NCI-H1092 treated with DMSO at 0.1 percent for 48 hours (cell line): Measurements from ENCODE around the gene IFNA4.
A peak's percentile ranks its signal among the peaks of the same experiment; 100 is the strongest.
"Not testable (repeated sequence)": the region's sequence is repeated elsewhere in the genome, so short reads cannot be mapped to it uniquely, and the experiment has no call there.

Source experiments
- DNase-seq: peaks from one replicate; lab custom pipeline; 2025; lab: John Stamatoyannopoulos, UW

Gene IFNA4

DNA sequence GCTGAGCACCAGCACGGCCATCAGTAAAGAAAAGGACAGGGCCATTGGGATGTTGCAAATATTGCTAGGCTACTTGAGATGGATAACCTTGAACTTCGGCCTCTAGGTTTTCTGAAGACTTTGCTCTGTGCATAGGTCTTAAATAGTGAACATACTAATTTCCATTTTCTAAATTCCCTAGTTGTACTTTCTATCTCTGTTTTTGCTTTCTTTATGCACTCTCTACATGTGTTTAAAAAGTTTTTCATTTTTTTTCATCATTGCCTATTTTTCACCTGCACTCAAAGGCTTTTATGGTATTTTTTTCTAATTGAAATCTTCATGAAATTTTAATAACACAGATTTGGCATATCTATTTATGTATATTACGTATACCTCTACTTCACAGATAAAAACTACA, at the start of gene IFNA4:
Gene IFNA4 (minus strand): TSS at position 101 of the 400 bp plus-strand sequence. CDS start 56 bp downstream, at position 45.
- DNase-seq, result not testable (repeated sequence)

DNA sequence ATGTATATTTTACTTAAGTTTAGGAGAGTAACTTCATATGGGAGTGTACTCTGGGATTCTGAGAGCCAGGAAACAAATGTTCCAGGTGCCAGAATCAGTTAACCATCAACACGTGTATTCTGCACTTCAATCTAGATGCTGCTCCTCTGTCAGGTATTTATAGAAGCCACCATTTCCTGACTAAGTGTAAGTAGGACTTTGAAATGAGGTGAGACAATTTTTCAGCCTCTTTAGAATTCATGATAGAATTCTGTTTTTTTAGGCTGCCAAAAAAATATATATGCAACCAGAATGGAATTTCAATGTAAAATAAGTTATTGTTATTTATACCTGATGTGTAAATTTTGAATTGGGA, 49.0 kb upstream of the IFNA4 start:
- not testable (repeated sequence) for DNase-seq

DNA sequence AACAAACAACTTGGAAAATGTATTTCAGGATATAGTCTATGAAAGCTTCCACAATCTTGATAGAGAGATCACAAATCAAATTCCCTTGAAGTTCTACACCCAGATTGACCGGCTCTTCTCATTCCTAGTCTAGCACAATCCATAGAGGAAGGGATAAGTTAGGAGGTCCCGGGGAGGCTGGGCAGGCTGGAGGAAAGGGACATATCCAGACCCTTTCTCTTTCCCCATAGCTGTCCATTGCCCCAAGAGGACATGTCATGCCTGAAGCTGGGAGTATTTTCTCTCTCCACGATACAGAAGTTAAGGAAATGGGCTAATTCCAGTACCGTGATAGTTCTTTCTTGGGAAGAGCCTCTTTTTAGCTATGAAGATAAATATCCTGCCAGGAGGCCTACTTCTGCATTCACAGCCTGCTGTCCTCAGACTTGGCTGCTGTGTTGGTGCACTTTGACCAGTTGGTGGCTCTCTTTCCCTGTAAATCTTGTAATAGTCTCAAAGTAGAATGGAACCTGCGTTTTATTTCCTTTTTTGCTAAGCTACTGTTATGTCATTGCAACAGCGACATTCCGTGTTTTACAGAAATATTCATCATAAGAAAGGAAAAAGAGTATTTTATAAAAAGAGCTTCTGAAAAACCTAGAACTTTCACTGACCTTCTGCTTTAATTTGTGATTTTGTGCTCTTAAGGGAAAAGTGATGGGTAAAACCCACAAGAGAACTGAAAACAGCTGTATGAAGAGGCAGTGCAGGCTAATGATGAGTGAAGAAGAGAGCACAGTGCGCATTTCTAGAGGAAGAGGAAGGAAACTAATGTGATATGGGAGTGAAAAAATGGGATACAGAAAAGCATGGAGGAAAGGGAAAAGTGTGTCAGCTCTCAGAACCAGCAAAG, 48.3 kb upstream of the IFNA4 start:
- peak; percentile 36 for DNase-seq

DNA sequence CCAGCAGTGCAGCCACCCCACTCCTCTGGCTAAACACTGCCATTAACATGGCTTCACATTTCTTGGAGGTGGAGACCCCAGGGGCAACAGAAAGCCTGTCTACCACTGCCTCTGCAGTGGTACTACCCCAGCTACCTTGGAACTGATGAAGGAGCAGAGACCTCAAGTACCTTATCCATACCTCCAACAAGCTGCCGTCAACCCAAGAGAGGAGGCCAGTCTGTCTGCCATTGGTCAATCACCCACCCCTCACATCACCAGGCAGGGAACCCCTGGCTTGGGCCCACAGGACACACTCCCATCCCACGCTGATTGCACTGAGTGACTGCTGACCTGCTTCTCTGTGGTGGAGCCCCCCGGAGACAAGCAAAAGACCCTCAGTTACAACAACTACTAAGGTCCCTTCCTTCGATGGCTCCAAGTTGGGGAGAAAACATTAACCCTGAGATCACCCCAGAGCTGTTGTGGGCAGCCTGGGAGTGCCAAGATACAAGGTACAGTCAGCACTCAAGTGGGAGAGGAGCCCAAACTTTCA, 46.8 kb upstream of the IFNA4 start:
- no peak for DNase-seq

DNA sequence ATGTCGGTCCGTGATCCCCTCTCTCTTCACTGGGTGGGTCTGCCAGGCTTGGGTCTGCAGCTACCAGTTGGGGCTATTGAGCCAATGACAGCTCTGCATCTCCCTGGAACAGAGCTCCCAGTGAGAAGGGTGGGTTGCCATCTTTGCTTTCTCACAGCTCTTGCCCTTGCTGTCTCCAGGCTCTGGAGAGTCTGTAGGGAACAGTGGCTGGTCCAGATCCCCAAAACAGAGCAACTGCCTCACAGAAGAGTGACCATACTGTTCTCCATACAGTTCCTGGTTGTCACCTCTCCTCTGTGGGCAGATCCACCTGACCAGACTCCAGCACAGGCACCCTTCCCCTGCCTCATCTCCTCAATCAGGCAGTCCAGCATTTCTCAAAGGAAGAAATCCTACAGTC, 45.9 kb upstream of the IFNA4 start:
- no peak for DNase-seq

DNA sequence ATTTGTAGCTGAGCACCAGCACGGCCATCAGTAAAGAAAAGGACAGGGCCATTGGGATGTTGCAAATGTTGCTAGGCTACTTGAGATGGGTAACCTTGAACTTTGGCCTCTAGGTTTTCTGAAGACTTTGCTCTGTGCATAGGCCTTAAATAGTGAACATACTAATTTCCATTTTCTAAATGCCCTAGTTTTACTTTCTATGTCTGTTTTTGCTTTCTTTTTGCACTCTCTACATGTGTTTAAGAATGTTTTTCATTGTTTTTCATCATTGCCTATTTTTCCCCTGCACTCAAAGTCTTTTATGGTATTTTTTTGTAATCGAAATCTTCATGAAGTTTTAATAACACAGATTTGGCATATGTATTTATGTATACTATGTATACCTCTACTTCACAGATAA, 40.7 kb upstream of the IFNA4 start, which contains the start of gene IFNA17:
Gene IFNA17 (minus strand): TSS at position 101 of the 400 bp plus-strand sequence. CDS start 49 bp downstream, at position 52.
- no peak for DNase-seq

DNA sequence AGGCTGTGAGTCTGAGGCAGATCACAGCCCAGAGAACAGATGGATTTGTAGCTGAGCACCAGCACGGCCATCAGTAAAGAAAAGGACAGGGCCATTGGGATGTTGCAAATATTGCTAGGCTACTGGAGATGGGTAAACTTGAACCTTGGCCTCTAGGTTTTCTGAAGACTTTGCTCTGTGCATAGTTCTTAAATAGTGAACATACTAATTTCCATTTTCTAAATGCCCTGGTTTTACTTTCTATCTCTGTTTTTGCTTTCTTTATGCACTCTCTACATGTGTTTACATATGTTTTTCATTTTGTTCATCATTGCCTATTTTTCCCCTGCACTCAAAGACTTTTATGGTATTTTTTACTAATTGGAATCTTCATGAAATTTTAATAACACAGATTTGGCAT, 29.8 kb upstream of the IFNA4 start, which contains the start of gene IFNA16:
Gene IFNA16 (minus strand): TSS at position 101 of the 400 bp plus-strand sequence. CDS start 6 bp downstream, at position 95.
- not testable (repeated sequence) for DNase-seq

DNA sequence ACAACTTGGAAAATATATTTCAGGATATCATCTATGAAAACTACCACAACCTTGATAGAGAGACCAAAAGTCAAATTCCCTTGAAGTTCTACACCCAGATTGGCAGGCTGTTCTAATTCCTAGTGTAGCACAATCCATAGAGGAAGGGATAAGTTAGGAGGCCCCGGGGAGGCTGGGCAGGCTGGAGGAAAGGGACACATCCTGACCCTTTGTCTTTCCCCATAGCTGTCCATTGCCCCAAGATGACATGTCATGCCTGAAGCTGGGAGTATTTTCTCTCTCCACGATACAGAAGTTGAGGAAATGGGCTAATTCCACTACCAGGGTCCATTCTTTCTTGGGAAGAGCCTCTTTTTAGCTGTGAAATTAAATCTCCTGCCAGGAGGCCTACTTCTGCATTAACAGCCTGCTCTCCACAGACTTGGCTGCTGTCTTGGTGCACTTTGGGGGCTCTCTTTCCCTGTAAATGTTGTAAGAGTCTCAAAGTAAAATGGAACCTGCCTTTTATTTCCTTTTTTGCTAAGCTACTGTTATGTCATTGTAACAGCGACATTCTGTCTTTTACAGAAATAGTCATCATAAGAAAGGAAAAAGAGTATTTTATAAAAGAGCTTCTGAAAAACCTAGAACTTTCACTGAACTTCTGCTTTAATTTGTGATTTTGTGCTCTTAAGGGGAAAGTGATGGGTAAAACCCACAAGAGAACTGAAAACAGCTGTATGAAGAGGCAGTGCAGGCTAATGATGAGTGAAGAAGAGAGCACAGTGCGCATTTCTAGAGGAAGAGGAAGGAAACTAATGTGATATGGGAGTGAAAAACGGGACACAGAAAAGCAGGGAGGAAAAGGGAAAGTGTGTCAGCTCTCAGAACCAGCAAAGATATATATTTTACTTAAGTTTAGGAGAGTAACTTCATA, 26.3 kb upstream of the IFNA4 start:
- DNase-seq, result not testable (repeated sequence)

DNA sequence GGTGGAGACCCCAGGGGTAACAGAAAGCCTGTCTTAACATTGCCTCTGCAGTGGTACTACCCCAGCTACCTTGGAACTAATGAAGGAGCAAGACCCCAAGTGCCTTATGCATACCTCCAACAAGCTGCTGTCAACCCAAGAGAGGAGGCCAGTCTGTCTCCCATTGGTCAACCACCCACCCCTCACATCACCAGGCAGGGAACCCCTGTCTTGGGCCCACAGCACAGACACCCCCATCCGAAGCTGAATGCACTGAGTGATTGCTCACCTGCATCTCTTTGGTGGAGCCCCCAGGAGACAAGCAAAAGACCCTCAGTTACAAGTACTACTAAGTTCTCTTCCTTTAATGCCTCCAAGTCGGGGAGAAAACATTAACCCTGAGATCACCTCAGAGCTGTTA, 24.8 kb upstream of the IFNA4 start:
- not testable (repeated sequence) for DNase-seq

DNA sequence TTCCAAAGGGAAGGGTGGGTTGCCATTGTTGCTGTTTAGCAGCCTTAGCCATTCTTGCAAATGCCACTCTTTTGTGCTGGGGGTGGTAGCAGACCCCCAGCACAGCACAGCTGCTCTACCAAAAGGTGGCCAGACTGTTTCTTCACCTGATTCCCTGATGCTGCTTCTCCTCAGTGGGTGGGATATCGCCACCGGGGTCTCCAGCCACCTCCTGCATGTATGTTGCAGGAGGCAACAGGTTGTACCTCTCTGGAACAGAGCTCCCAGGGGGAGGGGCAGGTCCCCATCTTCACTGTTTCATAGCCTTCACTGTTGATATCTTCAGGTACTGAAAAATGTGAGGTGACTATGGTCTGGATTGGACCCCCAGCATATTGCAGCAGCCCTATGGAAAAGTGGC, 23.4 kb upstream of the IFNA4 start:
- DNase-seq, result not testable (repeated sequence)

DNA sequence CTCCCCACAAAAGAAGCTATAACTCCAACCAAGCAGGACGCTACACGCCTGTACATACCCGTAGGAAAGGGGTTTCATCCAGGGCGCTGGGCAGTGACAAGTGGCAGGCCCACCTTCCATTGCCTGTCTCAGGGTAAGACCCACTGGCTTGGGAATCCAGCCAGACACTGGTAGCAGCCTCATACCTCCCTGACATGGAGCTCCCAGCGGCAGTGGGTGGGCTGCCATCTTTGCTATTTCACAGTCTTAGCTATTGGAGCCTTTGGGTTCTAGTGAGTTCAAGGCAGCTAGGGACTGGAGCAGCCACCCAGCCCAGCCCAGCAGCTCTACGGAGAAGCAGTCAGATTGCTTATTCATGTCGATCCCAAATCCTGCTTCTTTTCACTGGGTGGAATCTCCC, 22.9 kb upstream of the IFNA4 start:
- no peak for DNase-seq

DNA sequence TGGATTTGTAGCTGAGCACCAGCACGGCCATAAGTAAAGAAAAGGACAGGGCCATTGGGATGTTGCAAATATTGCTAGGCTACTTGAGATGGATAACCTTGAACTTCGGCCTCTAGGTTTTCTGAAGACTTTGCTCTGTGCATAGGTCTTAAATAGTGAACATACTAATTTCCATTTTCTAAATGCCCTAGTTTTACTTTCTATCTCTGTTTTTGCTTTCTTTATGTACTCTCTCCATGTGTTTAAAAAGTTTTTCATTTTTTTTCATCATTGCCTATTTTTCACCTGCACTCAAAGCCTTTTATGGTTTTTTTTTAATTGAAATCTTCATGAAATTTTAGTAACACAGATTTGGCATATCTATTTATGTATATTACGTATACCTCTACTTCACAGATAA, 19.7 kb upstream of the IFNA4 start, which contains the start of gene IFNA10:
Gene IFNA10 (minus strand): TSS at position 101 of the 400 bp plus-strand sequence. CDS start 46 bp downstream, at position 55.
- DNase-seq, result not testable (repeated sequence)

DNA sequence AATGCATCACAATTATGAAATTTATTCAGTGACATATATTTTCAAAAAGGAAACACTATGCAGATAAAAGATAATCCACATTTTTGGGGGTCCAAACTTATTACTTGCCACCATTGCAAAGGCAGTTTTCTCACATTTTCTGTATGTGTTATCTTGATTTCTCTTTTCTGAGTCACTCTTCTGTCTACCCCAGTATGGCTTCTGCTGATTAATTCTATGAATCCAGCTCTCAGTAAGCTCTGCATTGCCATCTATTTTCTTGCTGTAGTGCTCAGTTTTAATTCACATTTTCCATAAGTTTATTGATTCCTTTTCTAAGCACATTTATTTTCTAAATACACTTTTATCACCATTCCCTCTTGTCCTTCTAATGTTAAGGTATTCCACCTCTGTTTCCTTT, 17.8 kb upstream of the IFNA4 start:
- no peak for DNase-seq

DNA sequence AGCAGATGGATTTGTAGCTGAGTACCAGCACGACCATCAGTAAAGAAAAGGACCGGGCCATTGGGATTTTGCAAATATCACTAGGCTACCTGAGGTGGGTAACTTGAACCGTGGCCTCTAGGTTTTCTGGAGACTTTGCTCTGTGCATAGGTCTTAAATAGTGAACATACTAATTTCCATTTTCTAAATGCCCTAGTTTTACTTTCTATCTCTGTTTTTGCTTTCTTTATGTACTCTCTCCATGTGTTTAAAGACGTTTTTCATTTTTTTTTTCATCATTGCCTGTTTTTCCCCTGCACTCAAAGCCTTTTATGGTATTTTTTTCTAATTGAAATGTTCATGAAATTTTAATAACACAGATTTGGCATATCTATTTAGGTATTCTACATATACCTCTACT, 14.7 kb upstream of the IFNA4 start, which contains the start of gene IFNA7:
Gene IFNA7 (minus strand): TSS at position 101 of the 400 bp plus-strand sequence. CDS start 40 bp downstream, at position 61.
- not testable (repeated sequence) for DNase-seq

DNA sequence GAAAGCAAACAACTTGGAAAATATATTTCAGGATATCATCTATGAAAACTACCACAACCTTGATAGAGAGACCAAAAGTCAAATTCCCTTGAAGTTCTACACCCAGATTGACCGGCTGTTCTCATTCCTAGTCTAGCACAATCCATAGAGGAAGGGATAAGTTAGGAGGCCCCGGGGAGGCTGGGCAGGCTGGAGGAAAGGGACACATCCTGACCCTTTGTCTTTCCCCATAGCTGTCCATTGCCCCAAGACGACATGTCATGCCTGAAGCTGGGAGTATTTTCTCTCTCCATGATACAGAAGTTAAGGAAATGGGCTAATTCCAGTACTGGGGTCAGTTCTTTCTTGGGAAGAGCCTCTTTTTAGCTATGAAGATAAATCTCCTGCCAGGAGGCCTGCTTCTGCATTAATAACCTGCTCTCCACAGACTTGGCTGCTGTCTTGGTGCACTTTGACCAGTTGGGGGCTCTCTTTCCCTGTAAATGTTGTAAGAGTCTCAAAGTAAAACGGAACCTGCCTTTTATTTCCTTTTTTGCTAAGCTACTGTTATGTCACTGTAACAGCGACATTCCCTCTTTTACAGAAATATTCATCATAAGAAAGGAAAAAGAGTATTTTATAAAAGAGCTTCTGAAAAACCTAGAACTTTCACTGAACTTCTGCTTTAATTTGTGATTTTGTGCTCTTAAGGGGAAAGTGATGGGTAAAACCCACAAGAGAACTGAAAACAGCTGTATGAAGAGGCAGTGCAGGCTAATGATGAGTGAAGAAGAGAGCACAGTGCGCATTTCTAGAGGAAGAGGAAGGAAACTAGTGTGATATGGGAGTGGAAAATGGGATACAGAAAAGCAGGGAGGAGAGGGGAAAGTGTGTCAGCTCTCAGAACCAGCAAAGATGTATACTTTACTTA, 7.7 kb upstream of the IFNA4 start:
- DNase-seq, result not testable (repeated sequence)

DNA sequence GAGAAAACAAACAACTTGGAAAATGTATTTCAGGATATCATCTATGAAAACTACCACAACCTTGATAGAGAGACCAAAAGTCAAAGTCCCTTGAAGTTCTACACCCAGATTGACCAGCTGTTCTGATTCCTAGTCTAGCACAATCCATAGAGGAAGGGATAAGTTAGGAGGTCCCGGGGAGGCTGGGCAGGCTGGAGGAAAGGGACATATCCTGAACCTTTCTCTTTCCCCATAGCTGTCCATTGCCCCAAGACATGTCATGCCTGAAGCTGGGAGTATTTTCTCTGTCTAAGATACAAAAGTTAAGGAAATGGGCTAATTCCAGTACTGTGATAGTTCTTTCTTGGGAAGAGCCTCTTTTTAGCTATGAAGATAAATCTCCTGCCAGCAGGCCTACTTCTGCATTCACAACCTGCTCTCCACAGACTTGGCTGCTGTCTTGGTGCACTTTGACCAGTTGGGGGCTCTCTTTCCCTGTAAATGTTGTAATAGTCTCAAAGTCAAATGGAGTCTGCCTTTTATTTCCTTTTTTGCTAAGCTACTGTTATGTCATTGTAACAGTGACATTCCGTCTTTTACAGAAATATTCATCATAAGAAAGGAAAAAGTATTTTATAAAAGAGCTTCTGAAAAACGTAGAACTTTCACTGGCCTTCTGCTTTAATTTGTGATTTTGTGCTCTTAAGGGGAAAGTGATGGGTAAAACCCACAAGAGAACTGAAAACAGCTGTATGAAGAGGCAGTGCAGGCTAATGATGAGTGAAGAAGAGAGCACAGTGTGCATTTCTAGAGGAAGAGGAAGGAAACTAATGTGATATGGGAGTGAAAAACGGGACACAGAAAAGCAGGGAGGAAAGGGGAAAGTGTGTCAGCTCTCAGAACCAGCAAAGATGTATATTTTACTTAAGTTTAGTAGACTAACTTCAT, 4.3 kb downstream of the IFNA4 start:
- not testable (repeated sequence) for DNase-seq

DNA sequence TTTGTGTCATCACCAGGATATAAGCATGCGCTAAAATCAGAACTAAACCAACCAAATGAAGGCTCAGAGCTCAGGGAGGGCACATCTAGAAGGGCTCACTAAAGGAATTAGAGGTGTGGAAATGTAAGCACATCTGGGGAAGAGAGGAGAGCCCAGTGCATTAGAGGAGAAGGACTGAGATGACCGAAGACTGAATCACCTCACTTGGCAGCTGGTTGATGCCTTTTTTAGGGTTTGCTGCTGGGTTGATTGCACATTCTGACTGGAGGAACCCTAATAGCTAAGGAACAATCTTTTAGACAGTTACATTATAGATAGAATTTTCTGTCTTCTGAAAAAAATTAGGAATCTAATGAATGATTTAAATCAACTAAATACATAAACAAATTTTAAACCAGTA, 12.7 kb downstream of the IFNA4 start:
- no peak for DNase-seq

DNA sequence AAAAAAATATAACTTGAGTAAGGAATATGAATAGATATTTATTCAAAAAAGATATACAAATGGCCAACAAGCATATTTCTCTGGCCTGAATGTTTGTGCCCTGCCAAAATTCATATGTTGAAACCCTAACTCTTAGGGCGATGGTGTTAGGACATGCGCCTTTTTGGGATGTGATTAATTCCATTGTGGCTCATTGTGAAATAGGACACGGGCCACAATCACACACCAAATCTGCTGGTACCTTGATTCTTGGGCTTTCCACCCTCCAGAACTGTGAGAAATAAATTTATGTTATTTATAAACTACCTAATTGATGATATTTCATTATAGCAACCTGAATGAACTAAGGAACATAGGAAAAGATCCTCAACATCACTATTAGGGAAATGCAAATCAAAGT, 15.2 kb downstream of the IFNA4 start:
- DNase-seq, result no peak

DNA sequence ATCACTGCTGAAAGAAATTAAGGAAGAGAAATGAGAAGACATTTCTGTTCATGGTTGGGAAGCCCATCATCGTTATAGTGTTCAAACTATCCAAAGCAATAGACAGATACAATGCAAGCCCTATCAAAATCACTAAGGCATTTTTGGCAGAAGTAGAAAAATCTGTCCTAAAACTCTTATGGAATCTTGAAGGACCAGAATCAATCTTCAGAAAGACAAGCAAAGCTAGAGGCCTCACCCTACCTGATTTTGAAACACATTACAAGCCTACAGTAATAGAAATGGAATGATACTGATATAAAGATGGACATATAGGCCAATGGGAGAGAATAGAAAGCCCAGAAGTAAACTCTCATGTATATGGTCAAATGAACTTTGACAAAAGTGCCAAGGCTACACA, 16.0 kb downstream of the IFNA4 start:
- no peak for DNase-seq

DNA sequence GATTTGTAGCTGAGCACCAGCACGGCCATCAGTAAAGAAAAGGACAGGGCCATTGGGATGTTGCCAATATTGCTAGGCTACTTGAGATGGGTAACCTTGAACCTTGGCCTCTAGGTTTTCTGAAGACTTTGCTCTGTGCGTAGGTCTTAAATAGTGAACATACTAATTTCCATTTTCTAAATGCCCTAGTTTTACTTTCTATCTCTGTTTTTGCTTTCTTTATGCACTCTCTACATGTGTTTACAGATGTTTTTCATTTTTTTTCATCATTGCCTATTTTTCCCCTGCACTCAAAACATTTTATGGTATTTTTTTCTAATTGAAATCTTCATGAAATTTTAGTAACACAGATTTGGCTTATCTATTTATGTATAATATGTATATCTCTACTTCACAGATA, 20.8 kb downstream of the IFNA4 start, which contains the start of gene IFNA21:
Gene IFNA21 (minus strand): TSS at position 101 of the 400 bp plus-strand sequence. CDS start 48 bp downstream, at position 53.
- DNase-seq, result not testable (repeated sequence)
